ENCODE data around the gene ASB16.

GRCh38 chr17:44130693-44131349 lies 39.7 kb upstream of the ASB16 start:
- TF ChIP-seq EZH2phosphoT487 (IDR thresholded peaks at IDR 0.05) (no peak), CTCF (IDR thresholded peaks at IDR 0.05) (no peak), EZH2 (IDR thresholded peaks at IDR 0.05) (no peak)

All from neural progenitor cell (in vitro differentiated cells).